Esophagus mucosa (tissue), 1 donor: ENCODE measurements around the gene FAM20C. TPM values are rescaled to one million over a fixed set of nuclear protein-coding genes. Genes with fewer than 3 reads are reported as not detected.
"Not testable (repeated sequence)": the region's sequence is repeated elsewhere in the genome, so short reads cannot be mapped to it uniquely, and the experiment has no call there.

Experiments used
- ATAC-seq: fragments of 200-7000 bp; cut with Tn5 transposase; one replicate; pipeline ENCODE4 v1.9.1; 2020
- total RNA-seq: library from RNA; stranded (reverse); gene quantifications from one replicate; pipeline ENCODE4 v1.2.4, GENCODE V29; 2023
- donor health status: DM: yes; HTN: yes; CAD: no.

The FAM20C gene
- total RNA-seq, 1 donor from 2014 or later, result 12.6 TPM

DNA sequence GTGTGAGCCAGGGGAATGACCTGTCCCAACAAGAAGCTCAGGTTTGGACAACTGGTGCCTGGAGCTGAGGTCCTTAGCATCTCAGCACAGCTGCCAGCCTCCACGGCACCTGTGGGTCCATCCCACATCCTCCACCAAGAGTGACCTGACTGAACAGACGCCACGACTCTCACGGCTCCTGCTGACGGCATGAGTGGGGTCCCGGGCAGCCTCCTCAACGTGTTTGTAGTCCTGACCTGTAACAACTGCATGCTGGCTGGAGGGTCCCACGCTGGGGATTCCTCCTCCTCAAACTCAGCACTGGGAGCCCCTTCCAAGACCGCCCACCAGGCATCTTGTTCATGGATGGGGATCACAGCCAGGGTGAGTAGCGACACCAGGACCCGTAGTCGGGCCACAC lies 36.2 kb downstream of the FAM20C start:
- ATAC-seq, result no peak

DNA sequence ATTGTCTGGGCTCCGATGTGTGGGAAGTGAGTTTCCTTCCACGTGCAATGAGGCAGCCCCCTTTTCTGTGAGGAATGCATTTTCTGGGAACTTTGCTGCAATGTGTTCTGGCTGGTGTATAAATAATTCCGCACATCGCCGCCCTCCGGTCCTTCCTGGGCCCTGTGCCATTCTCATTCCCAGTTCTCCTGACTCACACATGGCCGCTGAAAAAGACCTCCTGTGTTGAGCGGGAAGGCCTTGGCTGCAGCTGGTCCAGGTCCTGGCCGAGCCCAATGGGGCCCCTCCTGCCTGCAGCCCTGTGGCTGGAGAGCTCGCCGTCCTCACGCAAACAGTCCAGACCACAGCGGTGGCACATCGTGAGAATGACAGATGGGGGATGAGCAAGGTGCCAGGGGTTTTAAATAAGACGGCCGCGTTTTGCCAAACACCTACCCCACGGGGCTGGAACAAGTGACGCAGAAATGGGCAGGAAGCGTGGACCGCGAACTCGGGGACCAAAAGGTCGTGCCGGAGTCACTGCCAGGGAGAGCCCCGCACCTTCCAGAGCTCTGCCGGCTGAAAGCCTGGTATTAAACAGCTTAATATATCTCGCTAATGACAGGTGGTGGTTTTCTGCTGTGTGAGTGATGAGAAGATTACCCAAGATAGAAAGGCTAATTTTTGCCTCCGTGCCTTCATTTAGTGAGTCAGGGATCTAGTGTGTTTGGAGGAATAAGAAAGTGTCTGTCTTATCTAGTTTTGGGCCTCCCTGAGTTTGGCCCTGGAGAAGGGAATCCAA lies 37.0 kb downstream of the FAM20C start:
- peak; percentile 10 for ATAC-seq

DNA sequence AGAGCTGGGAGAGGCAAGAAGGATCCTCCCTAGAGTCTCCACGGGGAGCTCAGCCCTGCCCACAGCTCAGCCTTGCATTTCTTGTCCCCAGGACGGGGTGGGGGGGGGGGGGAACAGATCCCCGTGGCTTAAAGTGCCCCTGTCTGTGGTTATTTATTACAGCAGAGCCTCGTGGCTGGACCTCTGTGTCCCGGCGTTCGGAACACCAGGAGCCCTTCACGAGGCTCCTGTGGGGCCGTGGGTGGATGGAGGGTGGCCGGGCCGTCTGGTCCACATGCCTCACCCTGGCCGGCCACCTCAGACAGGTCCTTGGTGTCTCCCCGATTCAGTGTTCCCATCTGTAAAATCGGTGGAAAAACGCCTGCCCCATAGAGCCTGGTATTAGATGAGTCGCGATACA lies 37.9 kb downstream of the FAM20C start:
- no peak for ATAC-seq

DNA sequence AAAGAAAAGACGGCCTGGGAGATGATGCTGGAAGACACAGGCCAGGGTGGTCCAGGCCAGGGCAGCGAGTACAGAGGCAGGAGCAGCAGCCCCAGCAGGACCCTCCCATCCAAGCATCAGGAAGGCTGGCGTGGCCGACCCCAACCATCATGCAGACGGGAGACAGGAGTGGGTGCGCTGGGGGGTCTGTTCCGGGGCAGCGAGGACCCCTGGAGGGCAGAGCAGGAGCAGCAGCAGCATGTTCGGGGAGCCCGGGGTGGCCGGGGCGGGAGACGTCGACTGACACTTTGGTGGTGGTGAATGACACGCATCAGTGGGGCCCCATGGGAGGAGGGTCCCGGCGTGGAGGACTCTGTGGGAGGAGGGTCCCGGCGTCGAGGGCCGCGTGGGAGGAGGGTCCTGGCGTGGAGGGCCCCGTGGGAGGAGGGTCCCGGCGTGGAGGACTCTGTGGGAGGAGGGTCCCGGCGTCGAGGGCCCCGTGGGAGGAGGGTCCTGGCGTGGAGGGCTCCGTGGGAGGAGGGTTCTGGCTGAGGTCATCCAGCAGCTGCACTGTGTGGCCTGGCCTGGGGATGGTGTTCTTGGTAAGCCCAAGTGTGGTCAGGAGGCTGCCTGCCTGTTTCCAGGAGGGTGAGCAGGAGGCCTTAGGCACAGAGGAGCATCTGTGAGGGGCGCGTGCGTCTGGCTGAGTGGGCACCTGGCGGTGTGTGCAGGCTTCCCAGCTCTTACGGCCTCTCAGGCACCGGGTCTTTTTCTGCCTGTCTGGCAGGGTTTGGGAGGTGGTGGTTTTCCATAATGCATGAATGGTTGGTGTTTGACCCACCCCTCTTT lies 38.9 kb downstream of the FAM20C start:
- ATAC-seq, result no peak

DNA sequence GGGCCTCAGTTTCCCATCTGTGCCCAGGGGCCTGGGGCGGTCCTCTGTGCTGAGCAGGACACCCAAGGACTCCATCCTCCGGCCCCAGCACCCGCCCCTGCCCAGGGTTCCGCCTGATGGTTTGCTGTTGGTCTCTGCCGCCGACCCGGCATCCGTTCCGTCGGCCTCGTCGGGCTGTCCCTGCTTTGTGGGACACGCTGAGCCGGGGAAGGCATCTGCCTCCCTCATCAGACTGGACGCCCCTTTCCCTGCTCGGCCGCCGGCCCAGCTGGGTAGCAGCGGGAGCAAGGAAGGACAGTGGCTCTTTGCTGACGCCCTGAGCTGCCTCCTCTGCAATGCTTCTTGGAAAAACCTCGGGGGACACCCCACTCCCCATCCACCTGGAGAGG lies 39.5 kb downstream of the FAM20C start:
- ATAC-seq, result no peak

DNA sequence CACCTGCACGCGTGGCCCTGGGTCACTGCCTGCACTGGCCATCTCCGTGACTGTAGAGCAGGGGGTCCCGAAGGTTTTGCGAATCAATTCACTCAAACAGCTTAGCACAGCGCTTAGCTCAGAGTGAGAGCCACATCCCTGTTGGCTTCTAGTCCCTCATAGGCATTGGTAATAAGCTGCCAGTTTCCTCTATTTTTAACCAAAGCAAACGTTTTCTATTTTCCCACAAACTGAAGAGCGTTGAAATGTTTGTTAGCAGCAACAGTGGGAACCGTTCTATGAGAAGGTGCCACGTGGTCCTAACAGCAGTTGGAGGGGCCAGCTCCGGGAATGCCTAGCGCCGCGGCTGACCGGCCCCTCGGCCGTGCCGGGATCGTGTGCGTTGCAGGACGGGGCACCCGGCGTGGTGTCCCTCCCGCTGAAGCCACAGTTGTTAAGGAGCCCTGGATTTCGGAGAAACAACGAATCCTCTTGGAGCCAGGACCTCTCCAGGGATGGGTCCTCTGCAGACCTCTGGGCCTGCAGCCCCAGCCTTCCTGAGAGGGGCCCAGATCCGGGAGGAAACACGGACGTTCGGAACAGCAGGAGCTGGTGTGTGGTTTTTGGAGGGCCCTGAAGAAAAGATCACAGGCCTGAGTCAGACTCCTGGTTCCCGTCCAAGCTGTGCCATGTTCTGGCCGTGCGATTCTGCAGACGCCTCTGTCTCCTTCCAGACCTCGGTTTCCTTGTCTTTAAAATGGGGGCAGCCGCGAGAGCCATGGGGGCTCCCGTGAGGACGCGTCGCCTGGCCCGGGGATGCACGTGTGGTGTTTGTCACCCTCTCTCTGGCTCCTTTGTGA lies 40.3 kb downstream of the FAM20C start:
- no peak for ATAC-seq

DNA sequence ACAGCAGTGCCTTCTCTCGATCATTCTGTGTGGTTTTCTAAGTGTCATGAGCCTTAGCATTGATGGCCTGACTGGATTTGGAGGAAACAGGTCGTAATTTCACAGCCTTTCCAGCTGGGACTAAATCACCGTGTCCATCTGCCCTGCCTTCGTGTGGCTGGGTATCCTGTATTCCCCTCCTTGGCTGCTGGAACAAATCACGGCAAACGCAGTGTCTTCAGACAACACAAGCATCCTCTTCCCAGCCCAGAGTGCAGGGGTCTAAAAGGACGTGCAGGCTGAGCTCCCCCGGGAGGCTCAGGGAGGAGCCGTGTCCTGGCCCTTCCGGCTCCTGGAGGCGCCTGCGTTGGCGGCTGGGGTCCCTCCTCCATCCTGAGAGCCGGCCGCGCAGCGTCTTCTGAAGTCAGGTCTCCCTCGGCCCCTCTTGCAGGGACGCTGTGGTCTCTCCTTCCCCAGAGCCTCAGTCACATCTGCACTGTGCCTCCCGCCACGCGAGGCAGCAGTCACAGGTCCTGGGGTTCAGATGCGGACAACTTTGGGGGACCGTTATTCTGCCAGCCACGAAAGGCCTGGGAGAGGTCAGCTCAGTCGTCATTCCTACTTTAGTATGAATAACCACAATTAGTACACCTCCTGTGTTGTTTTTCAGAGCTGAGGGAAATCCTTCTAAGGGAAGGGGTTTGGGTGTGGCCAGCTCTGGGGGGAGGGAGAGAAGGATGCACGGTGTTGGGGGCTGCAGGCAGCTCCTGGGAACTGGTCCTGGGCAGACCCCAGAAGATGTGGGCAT lies 41.1 kb downstream of the FAM20C start:
- peak; percentile 6 for ATAC-seq

DNA sequence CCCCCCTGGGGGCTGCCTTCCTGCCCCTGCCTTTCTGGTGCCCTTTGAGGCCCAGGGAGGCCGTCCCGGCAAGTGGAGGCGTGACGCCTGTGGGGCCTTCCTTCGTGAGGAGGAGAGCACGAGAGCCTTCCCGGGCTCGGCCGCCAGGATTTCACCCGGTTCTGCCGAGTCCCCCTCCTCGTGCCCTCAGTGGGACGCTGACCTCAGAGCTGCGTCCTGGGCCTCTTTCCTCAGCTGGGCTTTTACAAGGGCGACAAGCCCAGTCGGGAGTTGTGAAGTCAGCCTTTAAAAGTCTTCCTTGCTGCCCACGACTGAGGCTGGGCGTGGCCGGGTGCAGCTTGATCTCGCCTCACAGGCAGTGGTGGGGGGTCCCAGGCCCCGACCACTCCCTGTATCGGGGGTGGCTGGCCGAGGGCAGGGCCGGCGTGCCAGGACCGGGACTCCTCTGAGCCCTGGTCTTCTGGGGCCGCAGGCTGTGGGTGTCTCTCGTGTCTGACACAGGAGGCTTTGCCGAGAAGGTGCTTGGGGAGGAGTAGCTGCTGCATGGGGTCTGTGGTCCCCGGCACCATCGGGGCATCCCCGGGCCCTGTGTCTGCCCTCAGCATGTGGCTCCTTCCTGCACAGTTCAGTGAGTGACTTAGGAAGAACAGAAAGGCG lies 41.8 kb downstream of the FAM20C start:
- no peak for ATAC-seq

DNA sequence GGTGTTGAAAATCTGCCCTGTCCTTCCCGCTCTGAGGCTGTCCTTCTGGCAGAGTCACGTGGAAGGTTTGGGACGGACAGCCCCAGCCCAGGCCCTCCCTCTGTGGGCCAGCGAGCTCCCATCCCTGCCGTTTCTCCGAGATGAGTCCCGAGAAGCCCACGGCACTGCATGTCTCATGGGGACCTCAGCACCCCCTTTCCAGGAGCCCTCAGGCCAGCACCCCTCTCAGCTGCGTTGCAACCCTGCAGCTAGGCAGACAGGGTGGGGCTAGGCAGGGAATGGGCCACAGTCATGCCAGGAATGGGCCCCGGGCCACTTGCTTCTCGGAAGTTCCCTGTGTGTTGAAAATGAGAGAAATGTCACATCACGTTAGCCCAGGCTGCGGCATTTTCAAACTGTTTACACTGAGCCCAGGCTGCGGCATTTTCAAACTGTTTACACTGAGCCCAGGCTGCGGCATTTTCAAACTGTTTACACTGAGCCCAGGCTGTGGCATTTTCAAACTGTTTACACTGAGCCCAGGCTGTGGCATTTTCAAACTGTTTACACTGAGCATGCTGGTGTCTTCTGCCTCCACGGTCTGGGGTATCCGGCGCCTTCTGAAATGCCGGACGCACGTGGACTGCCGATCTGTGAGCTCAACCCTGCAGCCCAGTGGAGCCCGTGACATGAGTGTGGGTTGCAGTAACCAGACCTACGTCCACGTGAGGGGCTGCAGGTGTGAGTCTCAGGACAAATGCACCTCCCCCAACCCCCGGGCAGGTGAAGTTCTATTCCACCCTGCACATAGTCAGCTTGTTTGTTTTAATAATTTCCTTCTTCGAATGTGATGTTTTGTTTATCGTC lies 42.6 kb downstream of the FAM20C start:
- ATAC-seq, result peak; percentile 60

DNA sequence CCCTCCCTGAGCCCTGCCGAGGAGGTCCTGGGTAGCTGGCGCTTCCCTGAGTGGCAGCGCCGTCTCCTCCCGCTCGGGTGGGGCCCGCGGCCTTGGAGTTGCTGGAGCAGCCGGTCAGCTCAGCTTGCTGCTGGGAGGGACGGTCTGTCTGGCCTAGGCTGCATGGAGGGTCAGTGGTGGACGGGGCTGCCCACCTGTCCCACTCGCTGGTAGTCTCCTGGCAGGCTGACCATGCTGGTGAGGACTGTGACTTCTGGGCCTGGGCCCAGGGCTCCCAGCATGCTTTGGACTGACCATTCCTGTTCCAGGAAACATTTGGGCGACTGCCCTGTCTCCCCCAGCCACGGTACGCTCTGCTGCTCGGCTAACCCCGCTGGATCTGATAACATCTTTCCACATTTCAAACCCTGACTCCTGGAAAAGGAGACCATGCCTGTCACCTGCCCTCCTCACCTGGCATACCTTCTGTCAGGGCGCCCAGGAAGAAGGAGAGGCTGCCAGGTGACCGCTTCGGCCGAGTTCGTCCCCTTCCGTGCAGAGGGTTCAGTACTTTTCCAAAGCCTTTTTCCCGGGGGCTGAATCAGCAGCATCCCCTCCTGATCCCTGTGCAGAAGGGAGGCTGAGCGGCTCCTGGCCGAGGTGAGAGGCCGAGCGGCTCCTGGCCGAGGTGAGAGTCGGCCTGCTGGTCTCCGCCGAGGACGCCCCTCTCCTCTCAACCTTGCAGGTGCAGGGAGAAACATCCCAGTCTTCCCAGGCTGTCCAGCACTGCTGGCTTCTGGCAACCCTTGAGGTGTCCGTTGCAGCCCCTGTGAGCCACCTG lies 43.4 kb downstream of the FAM20C start:
- ATAC-seq, result no peak

DNA sequence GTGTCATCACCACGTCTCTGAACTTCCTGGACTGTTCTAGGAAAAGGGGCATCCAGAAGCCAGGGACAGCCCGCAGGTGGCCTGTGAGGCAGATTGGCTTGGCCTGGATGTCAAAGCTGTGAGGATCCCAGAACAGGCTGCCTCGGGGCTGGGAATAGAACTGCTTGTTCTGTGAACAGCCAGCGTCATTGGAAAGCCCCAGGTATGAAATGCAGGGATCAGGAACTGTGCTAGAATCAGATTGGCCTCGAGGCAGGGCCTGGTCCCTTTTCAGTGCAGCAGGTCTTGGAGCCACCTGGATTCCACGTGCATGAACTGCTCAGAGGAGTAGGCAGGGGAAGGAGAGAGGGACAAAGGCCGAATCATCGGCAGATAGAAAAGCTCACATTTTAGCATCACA lies 44.6 kb downstream of the FAM20C start:
- no peak for ATAC-seq

DNA sequence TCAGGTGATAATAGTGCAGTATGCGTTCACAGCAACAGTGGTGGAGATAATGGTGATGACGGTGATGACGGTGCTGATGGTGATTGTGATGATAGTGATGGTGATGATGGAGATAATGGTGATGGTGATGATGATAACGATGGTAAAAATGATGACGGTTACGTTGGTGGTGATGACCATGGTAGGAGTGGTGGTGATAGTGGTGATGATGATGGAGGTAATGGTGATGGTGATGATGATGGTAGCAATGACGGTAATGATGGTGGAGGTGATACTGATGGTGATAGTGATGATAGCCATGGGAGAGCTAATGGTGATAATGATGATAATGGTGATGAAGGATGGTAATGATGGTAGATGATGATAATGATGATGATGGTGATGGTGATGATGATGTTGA lies 45.0 kb downstream of the FAM20C start:
- ATAC-seq, result no peak

DNA sequence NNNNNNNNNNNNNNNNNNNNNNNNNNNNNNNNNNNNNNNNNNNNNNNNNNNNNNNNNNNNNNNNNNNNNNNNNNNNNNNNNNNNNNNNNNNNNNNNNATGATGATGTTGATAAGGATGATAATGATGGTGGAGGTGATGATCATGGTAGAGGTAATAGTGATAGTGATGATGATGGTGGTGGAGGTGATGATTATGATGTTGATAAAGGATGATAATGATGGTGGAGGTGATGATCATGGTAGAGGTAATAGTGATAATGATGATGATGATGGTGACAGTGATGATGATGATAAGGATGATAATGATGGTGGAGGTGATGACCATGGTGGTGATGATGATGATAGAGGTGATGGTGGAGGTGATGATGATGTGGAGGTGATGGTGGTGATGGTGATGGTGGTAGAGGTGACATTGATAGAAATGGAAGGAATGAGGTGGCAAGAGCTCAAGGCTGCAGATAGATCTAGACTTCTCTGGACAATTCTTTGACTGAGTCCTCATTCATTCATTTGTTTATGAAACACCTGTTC lies 47.8 kb downstream of the FAM20C start:
- ATAC-seq, result peak; percentile 80

DNA sequence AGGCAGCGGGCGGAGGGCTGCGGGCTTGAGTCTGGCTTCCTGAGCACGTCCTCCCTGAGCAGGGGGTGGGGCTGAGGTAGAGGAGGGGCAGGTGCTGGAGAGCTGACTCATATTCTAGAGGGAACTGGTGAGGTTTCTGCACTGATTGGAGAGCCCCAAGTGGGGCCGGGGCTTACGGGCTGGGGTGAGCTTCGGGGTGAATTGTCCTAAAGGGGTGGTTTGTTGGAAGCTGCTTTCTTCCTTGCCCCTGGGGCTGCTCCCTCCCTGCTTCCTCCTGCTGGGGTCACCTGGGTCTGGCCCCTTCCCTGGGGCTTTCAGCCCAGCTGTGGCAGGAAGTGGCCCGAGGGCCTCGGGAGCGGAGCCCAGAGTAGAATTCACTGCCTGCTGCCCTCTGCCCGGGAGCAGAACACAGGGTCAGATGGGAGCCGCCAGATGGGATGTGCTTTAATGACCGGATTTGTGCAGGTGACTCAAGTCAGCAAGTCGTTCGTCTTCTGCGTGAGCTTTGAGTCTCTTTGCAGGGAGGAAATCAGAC lies 48.6 kb downstream of the FAM20C start:
- ATAC-seq, result peak; percentile 32

DNA sequence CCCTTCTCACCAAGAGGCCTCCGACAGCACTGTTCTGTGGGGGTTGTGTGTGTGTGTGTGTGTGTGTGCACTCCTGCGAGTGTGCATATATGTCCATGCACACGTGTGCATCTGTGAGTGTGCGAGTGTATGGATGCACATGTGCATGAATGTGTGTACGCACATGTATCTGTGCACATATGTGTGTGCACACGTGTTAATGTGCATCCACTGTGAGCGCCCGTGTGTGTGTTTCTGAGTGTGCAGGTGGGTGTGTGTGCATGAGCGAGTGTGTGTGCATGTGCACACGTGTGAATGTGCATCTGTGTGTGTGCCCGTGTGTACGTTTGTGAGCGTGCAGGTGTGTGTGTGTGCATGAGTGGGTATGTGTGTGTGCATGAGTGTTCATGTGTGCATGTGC lies 49.1 kb downstream of the FAM20C start:
- no peak for ATAC-seq

DNA sequence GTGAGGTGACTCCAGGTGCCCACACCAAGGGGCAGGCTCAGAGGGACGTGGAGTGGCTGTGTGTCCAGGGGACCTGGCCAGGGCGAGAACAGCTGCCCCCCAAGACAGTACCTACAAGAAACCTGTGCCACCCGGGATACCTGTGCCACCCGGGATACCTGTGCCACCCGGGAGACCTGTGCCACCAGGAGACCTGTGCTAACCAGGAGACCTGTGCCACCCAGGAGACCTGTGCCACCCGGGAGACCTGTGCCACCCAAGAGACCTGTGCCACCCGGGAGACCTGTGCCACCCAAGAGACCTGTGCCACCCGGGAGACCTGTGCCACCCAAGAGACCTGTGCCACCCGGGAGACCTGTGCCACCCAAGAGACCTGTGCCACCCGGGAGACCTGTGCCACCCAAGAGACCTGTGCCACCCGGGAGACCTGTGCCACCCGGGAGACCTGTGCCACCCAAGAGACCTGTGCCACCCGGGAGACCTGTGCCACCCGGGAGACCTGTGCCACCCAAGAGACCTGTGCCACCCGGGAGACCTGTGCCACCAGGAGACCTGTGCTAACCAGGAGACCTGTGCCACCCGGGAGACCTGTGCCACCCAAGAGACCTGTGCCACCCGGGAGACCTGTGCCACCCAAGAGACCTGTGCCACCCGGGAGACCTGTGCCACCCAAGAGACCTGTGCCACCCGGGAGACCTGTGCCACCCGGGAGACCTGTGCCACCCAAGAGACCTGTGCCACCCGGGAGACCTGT lies 50.6 kb downstream of the FAM20C start:
- ATAC-seq, result not testable (repeated sequence)

DNA sequence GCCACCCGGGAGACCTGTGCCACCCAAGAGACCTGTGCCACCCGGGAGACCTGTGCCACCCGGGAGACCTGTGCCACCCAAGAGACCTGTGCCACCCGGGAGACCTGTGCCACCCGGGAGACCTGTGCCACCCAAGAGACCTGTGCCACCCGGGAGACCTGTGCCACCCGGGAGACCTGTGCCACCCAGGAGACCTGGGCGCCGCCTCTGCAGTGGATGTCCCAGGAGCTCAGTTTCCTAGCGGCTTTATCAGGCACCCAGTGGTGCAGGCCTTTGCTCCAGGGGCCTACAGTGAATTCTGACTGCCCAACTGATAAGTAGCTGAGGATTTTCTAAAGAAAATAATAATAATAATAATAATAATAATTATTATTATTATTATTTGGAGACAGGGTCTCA lies 51.2 kb downstream of the FAM20C start:
- ATAC-seq, result not testable (repeated sequence)

DNA sequence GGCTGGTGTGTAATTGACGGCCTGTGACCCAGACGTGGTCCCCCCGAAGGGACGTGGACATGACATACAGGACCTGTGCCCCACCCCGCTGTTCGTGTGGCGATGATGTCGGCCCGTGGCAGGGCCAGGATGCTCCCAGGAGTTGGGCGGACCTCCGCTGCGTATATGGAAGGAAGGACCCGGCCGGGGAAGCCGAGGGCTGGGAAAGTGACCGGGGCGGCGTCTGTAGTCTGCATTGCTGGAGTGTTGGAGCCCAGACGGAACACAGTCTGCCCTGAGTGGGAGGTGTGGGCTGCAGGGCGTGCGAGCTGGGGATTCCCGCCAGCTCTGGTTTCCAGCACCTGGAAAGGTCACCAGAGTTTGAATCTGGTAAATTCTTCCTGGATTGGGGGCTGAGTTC lies 52.6 kb downstream of the FAM20C start:
- no peak for ATAC-seq
